D721Med (cell line): ENCODE data around the gene SLC39A11.
"Not testable (repeated sequence)": the region's sequence is repeated elsewhere in the genome, so short reads cannot be mapped to it uniquely, and the experiment has no call there.

Experiments used
- DNase-seq: peaks from one replicate; pipeline ENCODE4 v3.0.0; 2011; ENCODE audit warnings: low spot score; ENCODE audit not compliant: insufficient read length
- FAIRE-seq: peaks from 2 replicates; lab custom pipeline; 2011; peaks lifted over from hg19 to GRCh38; lab: Jason Lieb, UNC
- CTCF ChIP-seq: IDR thresholded peaks from 2 replicates; pipeline ENCODE4 v1.5.1; 2012; ENCODE audit warnings: mild to moderate bottlenecking, control low read depth; ENCODE audit not compliant: insufficient read depth; ENCODE audit errors: missing control alignments

Gene SLC39A11

GRCh38 chr17:73060721-73061120 lies 31.8 kb downstream of the SLC39A11 start:
- TF ChIP-seq CTCF, result no peak
- FAIRE-seq (peak; percentile 67), DNase-seq (no peak)

GRCh38 chr17:73059713-73060112 lies 32.8 kb downstream of the SLC39A11 start:
- DNase-seq, FAIRE-seq: not testable (repeated sequence)

- DNase-seq (no peak), FAIRE-seq (no peak)
- no peak for TF ChIP-seq CTCF
Measured at GRCh38 chr17:73058022-73058421, 34.5 kb downstream of the SLC39A11 start.

- FAIRE-seq (no peak), DNase-seq (no peak)
- no peak for TF ChIP-seq CTCF
Measured at GRCh38 chr17:73057196-73057595, 35.3 kb downstream of the SLC39A11 start.

- no peak for FAIRE-seq
- no peak for DNase-seq
- no peak for TF ChIP-seq CTCF
Measured at GRCh38 chr17:73052923-73053322, 39.6 kb downstream of the SLC39A11 start.

- FAIRE-seq, result no peak
- DNase-seq, result no peak
- no peak for TF ChIP-seq CTCF
Measured at GRCh38 chr17:73050797-73051196, 41.7 kb downstream of the SLC39A11 start.

GRCh38 chr17:73048170-73048569 lies 44.3 kb downstream of the SLC39A11 start:
- DNase-seq (no peak), FAIRE-seq (no peak)
- TF ChIP-seq CTCF, result no peak

GRCh38 chr17:73045724-73046123 lies 46.8 kb downstream of the SLC39A11 start:
- no peak for TF ChIP-seq CTCF
- FAIRE-seq (no peak), DNase-seq (no peak)
